NCI-H748 treated with DMSO at 0.1 percent for 48 hours (cell line): ENCODE results near the gene MYO1D.
A peak's percentile ranks its signal among the peaks of the same experiment; 100 is the strongest.
"Not testable (repeated sequence)": the region's sequence is repeated elsewhere in the genome, so short reads cannot be mapped to it uniquely, and the experiment has no call there.

Source experiments
- DNase-seq: peaks from one replicate; lab custom pipeline; 2025; lab: John Stamatoyannopoulos, UW

The MYO1D gene

GRCh38 chr17:32453370-32453769 lies 423.6 kb downstream of the MYO1D start:
- no peak for DNase-seq

DNA sequence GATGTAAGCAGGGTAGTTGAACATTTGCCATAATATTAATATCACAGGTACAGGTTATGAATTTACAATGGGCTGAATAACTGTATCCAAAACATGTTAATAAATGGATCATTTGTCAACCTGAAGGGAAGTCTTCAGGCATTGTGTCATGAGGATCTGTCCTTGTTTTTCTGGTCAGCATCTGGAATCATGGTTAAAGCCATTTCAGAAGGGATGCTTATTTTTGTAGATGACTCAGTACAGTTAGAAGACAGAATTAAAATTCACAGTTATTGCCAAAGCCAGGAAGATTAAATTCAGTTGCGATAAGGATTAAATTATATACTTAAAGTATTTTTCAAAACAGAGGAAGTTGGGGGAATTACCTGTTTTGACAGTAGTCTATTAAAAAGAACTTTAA lies 424.6 kb downstream of the MYO1D start:
- DNase-seq = no peak

DNA sequence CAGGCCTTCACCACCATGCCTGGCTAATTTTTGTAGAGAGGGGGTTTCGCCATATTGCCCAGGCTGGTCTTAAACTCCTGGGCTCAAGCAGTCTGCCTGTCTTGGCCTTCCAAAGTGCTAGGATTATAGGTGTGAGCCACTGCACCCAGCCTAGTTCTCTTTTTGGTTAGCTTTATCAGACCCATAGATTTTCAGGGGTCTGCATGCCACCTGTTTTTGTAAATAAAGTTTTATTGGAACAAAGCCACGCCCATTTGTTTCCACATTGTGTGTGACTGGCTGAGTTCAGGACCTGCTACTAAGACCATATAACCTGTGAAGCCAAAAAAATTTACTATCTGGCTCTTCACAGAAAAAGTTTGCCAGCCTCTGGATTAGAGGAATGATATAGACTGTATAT lies 425.0 kb downstream of the MYO1D start:
- no peak for DNase-seq

- DNase-seq = not testable (repeated sequence)
Observed at GRCh38 chr17:32450379-32450778, 426.5 kb downstream of the MYO1D start.

GRCh38 chr17:32449963-32450362 lies 427.0 kb downstream of the MYO1D start:
- no peak for DNase-seq

DNA sequence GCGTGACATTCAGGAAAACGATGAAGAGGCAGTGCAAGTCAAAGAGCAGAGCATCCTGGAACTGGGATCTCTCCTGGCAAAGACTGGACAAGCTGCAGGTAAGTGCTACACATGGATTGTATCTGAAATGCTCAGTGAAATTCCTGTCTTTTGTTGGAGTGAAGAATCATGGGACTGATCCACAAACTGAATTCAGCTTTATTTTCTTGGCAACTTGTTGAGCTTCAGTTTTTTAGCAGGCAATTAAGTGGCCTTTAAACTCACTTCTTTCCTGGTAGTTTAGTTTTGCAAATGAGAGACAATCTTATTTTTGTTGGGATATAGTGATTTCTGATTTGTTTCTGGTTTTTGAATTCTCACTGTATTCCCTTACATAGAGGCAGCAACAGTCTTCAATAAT lies 430.0 kb downstream of the MYO1D start:
- DNase-seq = no peak

GRCh38 chr17:32445971-32446370 lies 431.0 kb downstream of the MYO1D start:
- DNase-seq = no peak

- DNase-seq = no peak
Observed at GRCh38 chr17:32445497-32445896, 431.4 kb downstream of the MYO1D start.

- no peak for DNase-seq
Observed at GRCh38 chr17:32445074-32445415, 431.9 kb downstream of the MYO1D start.

DNA sequence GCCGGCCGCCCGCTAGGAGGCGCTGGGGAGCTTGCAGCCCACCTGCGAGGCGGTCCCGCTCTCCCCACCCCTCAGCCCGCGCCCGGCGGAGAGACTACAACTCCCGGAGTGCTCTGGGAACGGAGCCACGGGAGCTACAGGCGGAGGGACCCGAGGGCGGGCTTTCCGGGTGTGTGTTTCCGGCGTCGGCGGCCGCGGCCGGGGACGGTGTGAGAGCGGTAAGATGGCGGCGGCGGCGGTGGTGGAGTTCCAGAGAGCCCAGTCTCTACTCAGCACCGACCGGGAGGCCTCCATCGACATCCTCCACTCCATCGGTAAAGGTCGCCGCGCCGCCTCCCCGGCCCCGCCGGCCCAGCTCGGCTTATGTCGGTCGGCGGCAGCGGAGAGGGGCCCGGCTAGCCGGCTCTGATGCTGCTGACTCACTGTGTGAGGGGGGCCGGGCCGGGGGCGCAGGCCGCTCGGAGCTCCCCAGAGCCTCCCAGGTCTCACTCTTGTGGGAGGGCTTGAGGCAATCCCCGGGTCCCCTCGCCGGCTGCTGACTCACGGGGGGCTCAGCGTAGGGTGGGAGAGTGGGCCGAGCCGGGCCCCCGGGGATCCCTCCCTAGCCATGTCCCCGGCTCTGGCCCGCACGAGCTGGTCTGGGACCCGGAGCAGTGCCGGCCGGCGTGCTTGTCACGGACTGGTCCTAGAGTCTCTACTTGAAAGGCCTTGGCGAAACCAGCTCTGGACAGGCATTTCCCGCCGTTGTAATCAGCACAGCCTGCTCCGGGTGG lies 432.4 kb downstream of the MYO1D start, which contains the start of gene PSMD11:
Gene PSMD11 (plus strand): TSS at position 210 of the 773 bp plus-strand sequence. CDS start 14 bp downstream, at position 224.
- DNase-seq = peak; percentile 89

- no peak for DNase-seq
Observed at GRCh38 chr17:32443827-32444300, 433.1 kb downstream of the MYO1D start.
